GM19238 (cell line): ENCODE results near the gene SEMA3B.
"Not testable (repeated sequence)": the region's sequence is repeated elsewhere in the genome, so short reads cannot be mapped to it uniquely, and the experiment has no call there.

Source experiments
- DNase-seq: peaks from one replicate; pipeline ENCODE4 v3.0.0; 2011; ENCODE audit warnings: low spot score; ENCODE audit not compliant: insufficient read length

The SEMA3B gene

GRCh38 chr3:50293079-50293801 lies 24.3 kb downstream of the SEMA3B start:
- DNase-seq, result no peak

- DNase-seq, result no peak
Measured at GRCh38 chr3:50294089-50294488, 25.1 kb downstream of the SEMA3B start.

- no peak for DNase-seq
Measured at GRCh38 chr3:50294492-50295403, 25.8 kb downstream of the SEMA3B start.

GRCh38 chr3:50295553-50296431 lies 26.8 kb downstream of the SEMA3B start:
- no peak for DNase-seq

GRCh38 chr3:50296721-50297383 lies 27.9 kb downstream of the SEMA3B start:
- no peak for DNase-seq

- no peak for DNase-seq
Measured at GRCh38 chr3:50297384-50297775, 28.4 kb downstream of the SEMA3B start.

- DNase-seq, result no peak
Measured at GRCh38 chr3:50297896-50298725, 29.2 kb downstream of the SEMA3B start.

- DNase-seq, result peak; percentile 97
Measured at GRCh38 chr3:50298836-50299637, 30.1 kb downstream of the SEMA3B start, which contains the start of the genes HYAL3 and NAA80. Gene HYAL3, minus strand, starts transcription at chr3:50299405. Its CDS starts 3,803 bp downstream, at chr3:50295602. Gene NAA80, minus strand, starts transcription at chr3:50299405. Its CDS starts 1,942 bp downstream, at chr3:50297463.

- no peak for DNase-seq
Measured at GRCh38 chr3:50299638-50299928, 30.6 kb downstream of the SEMA3B start.

- DNase-seq, result no peak
Measured at GRCh38 chr3:50299929-50300680, 31.2 kb downstream of the SEMA3B start.

GRCh38 chr3:50300681-50301254 lies 31.8 kb downstream of the SEMA3B start:
- DNase-seq, result no peak

GRCh38 chr3:50302095-50303012 lies 33.4 kb downstream of the SEMA3B start:
- no peak for DNase-seq

- DNase-seq, result no peak
Measured at GRCh38 chr3:50303013-50303815, 34.3 kb downstream of the SEMA3B start, which contains the start of gene HYAL1. Gene HYAL1, minus strand, starts transcription at chr3:50303574. Its CDS starts 618 bp downstream, at chr3:50302956.

GRCh38 chr3:50304601-50305000 lies 35.7 kb downstream of the SEMA3B start:
- no peak for DNase-seq

- not testable (repeated sequence) for DNase-seq
Measured at GRCh38 chr3:50312041-50312440, 43.1 kb downstream of the SEMA3B start.

- no peak for DNase-seq
Measured at GRCh38 chr3:50314342-50314741, 45.4 kb downstream of the SEMA3B start.
